ENCODE measurements around the gene IL1A.
A peak's percentile ranks its signal among the peaks of the same experiment; 100 is the strongest.
"Not testable (repeated sequence)": the region's sequence is repeated elsewhere in the genome, so short reads cannot be mapped to it uniquely, and the experiment has no call there.

Gene IL1A, protein sequence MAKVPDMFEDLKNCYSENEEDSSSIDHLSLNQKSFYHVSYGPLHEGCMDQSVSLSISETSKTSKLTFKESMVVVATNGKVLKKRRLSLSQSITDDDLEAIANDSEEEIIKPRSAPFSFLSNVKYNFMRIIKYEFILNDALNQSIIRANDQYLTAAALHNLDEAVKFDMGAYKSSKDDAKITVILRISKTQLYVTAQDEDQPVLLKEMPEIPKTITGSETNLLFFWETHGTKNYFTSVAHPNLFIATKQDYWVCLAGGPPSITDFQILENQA

GRCh38 chr2:112784199-112785189, at the start of gene IL1A:
TSS of gene IL1A (minus strand) at chr2:112784493. CDS start at chr2:112783770, 723 bp downstream.
- peak; percentile 57 for DNase-seq

- no peak for DNase-seq
These were observed 49.7 kb upstream of the IL1A start for GRCh38 chr2:112833976-112834375.

DNA sequence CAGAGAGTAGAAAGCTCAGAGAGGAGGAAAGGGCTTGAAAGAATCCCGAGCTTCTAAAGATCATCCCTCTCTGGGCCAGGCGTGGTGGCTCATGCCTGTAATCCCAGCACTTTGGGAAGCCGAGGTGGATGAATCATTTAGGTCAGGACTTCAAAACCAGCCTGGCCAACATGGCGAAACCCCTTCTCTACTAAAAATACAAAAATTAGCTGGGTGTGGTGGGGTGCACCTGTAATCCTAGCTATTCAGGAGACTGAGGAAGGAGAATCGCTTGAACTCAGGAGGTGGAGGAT, 49.3 kb upstream of the IL1A start:
- not testable (repeated sequence) for DNase-seq

GRCh38 chr2:112832841-112833638, 48.7 kb upstream of the IL1A start:
- no peak for DNase-seq

GRCh38 chr2:112831946-112832840, 47.9 kb upstream of the IL1A start:
- no peak for DNase-seq

- no peak for DNase-seq
These were observed 47.2 kb upstream of the IL1A start for GRCh38 chr2:112831513-112831845.

DNA sequence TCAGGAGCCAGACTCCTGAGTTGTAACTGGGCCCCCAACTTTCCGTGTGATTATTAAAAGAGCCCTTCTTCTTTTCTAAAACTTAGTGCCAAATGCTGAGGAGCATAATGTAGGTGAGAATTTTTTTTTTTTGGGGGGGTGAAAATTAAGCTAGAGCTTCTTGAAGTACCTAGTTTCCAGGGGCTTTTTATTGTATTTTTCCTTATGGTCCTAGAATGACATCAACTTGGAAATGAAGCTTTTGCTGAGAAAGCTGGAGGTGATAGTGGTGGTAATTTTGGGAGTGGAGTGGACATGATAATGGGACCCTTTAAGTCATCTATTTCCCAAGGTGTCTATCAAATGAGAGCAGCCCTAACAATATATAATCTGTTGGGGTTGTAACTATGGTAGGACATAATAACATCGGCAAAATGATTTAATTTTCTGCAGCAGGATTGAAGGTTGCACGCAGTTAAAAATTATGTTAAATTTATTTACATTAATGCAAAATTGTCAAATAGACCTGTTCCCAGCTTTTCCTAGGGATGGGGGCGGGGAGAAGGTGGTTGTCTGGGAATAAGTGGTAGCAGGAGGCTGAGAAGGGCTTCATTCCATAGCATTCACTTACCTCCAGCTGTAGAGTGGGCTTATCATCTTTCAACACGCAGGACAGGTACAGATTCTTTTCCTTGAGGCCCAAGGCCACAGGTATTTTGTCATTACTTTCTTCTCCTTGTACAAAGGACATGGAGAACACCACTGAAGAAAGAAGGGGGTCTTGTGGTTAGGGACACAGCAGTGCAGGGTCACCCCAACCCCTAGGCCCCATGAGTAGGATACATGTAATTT, 46.6 kb upstream of the IL1A start:
- DNase-seq, result no peak

GRCh38 chr2:112829961-112830681, 45.8 kb upstream of the IL1A start:
- DNase-seq, result no peak

DNA sequence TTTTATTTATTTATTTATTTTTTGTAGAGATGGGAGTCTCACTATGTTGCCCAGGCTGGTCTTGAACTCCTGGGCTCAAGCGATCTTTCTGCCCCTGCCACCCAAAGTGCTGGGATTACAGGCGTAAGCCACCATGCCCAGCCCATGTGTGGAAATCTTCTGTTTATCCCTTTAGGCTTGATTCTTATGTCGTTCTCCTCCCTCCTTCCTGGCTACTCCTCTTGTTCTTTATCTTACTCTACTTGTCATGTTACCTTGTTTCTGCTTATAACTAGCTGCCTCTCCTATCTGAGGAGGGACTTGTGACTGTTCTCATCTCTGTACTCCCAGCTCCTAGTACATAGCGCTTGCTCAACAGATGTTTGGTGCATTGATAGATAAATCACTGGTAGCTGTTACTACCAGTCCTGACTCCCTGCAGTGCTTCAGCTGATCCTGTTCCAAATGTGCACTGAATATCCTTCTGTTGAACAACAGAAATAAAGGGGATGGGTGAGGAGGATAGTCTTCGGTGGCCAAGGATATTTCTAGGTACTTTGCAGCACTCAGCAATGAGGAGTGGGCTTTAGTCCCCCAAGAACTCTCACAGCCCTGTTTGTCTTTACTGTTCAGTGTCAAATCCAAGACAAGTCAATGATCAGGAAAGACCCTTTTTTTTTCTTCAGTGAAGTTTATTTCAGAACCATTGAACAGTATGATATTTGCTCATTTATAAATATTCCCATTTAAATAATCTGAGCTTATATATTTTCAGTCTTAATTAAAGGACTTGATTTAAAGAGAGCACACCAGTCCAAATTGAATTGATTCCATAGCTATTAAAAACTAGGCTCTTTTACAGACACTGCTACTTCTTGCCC, 45.0 kb upstream of the IL1A start:
- DNase-seq, result no peak

GRCh38 chr2:112828251-112828691, 44.0 kb upstream of the IL1A start:
- no peak for DNase-seq

GRCh38 chr2:112827604-112828185, 43.4 kb upstream of the IL1A start:
- peak; percentile 55 for DNase-seq

DNA sequence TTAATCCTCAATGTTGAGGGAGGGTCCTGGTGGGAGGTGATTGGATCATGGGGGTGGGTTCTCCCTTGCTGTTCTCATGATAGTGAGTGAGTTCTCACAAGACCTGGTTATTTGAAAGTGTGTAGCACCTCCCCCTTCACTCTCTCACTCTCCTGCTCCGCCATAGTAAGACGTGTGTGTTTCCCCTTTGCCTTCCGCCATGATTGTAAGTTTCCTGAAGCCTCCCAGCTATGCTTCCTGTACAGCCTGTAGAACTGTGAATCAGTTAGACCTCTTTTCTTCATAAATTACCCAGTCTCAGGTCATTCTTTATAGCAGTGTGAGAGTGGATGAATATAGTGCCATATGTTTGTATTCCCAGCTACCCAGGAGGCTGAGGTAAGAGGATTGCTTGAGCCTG, 42.7 kb upstream of the IL1A start:
- no peak for DNase-seq

- DNase-seq, result no peak
These were observed 41.4 kb upstream of the IL1A start for GRCh38 chr2:112825706-112826105.

DNA sequence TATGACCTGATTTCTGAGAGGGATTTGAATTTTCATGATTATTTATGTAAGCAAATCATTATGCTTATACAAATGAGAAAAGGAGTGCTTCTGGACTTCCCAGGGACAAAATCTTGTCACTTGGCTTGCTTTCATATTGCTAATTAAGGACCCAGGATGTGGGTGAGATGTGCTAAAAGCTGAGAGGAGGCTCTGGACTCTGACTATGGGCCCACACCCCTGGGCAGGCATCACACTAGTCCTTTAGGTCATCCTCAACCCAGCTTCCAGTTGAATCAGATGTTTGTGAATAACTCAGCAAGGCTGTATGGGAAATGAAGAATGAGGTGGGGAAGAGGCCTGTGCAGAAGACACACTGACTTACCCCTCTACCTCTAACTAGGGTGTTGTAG, 40.4 kb upstream of the IL1A start:
- DNase-seq, result no peak

DNA sequence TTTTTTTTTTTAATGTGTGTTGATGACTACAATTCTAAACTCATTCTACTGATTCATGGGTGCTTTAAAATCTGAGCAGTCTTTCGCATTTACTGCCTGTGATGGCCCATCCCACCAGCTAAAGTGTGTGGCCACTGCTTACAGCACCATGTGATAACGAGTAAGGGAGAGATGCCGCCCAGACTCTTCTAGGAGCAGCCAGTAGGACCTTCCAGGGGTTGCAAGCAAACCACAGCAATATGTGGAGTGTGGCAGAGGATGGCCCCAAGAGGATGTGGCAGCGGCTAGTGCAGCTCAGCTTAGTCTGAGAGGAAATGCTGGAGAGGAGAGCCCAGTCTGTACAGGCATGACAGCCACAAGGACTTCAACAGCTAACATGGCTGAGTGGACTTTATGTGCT, 37.4 kb upstream of the IL1A start:
- DNase-seq, result no peak

GRCh38 chr2:112821142-112821541, 36.8 kb upstream of the IL1A start:
- DNase-seq, result no peak

- DNase-seq, result no peak
These were observed 36.0 kb upstream of the IL1A start for GRCh38 chr2:112820343-112820742.

GRCh38 chr2:112819081-112819480, 34.8 kb upstream of the IL1A start:
- DNase-seq, result no peak

Data from fibroblast of skin of right biceps (primary cell).